SIG-M5 (cell line): ENCODE measurements around the gene SIX6.

Experiments used
- DNase-seq: peaks from one replicate; lab custom pipeline; 2025; lab: John Stamatoyannopoulos, UW

Gene SIX6

DNA sequence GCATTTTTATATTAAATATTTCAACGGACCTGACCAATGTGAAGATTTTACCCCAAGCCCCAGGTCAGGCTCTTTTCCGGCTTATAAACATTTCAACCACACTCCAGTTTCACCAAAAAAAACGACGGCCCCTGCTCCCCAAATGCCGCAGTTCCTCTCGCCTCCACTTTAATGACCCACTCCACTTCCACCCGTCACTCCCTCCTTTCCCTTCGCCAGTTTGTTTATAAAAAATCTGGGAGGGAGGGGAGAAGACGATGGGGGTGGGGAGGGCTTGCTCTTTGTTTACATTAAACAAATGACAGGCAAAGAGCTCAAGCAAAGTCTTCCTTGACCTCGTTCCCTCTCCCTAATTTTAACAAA, 5.4 kb downstream of the SIX6 start:
- DNase-seq: no peak

DNA sequence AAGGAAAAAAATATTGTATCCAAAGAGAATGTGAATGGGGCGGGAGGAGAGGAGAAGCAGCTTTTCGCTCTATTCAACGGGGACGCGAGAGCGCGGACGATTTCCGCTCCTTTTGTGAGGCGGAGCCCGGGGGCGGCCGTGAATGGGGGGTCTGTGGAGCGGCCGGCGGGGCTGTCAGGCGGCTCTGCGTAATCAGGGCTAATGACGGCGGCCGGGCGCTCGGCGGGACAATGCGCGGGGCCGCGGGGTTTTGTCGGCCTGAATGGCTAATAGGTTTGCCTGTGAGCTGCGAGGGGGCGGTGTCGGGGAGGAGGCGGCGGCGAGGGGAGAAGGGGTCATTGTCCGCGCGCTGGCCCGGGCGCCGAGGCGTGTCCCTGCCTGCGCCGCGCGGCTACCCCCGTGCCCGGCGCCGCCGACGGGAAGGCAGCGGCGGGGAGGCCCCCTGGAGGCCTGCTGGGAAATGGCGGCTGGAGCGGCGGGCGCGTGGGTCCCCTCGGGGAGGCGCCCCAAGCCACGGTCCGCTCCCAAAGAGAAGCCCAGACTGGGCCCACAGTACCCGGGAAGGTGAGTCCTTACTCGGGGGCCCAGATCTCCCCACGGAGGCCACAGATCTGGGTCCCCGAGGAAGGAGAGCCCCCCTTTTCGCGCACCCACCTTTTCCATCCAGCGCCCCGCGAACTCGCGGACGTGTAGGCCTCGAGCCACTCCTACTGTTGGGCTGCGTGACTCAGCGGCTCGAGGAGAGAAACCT, 6.0 kb downstream of the SIX6 start:
- DNase-seq: no peak

DNA sequence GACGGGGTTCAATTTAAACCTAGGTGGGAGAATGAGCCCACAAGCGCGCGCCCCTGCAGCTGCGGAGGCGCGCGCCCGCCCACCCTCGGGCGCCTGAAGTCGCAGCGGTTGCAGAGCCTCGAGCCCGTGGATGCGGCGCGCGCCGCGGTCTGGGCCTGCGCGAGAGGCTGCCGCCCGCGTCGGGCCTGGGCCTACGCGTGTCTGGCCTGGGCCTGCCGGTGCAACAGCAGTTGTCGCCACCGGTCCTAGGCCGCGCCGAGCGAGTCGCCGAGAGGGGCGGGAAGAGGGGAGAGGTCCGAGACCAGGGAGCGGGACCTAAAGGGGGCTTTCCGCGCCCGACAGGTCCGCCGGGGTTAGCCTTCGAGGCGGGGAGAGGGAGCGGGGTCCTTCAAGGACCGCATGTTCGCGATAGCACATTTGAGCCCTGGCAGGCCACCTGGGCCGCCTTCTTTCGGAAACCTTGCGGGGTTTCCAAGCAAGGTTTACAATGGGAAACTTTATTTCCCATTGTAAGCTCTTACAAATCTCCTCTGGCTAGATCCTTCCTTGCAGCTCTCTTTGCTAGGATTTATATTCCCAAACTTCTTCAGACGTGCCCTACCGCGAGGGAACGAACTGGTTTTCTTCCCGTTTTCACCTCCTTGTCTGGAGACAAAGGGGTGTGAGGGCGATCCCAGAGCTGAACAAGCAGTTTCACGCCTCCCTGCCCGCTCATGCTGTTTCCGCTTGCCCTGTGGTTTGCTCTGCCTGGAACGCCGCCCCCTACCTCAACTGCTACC, 6.8 kb downstream of the SIX6 start:
- DNase-seq: no peak

DNA sequence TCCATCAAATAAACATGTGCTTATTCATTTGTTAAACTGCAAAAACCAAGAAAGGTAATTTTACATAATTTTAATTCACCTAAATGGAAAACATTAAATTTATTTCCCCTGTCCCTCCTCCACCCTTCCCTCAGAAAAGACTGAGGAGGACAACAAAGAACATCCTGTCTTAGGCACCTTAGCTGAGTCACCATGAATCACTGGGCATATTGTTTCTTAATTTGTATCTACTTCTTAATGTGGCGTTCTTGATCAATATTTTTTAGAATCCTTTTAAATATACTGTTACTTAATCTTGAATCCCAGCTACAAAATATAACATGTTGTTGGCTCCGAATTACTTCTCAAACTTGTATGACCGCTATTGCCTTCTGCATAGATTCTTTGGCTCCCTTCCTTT, 23.5 kb downstream of the SIX6 start:
- no peak for DNase-seq

DNA sequence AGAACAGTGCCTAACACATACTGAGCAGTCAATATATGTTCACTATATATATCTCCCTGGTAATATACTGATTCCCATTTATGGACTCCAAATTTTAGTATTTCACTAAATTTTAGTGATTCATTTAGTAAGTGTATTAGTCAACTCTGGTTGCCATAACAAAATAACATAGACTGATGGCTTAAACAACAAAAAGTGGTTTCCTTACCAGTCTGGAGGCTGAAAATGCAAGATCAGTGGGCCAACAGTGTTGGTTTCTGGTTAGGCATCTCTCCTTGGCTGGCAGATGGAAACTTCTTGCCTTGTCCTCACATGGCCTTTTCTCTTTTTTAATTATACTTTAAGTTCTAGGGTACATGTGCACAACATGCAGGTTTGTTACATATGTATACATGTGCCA, 28.7 kb downstream of the SIX6 start:
- DNase-seq: no peak

DNA sequence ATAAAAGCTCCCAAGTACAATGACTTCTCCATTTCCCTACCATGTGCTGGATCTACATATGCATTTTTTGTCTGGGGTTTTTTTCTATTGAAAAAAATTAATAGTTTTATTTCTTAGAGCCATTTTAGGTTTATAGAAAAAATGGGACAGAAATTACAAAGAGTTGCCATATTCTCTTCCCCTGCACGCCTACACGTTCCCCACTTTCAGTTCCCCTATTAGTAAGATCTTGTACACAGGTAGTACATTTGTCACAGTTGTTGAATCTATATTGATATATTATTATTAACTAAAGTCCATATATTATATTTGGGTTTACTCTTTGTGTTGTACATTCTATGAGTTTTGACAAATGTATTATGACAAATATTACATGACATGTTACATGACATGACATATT, 35.7 kb downstream of the SIX6 start:
- no peak for DNase-seq

DNA sequence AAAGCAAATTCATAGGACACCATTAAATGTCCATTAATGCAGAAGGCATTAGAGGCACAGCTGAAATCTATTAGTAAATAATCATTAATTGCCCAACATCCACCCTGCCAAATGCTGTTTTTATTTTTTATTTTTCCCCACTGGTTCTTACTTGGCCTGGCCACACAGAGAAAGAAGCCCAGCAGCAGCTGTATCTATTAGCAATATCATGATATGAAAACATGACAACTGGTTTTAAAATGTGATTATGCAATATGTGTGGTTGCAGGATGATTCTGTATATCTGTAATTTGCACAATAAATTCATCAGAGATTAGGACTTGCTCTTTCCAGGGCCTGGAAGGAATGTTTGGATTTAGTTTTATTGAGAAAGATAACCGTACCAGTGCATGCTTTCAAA, 44.9 kb downstream of the SIX6 start:
- DNase-seq: no peak

DNA sequence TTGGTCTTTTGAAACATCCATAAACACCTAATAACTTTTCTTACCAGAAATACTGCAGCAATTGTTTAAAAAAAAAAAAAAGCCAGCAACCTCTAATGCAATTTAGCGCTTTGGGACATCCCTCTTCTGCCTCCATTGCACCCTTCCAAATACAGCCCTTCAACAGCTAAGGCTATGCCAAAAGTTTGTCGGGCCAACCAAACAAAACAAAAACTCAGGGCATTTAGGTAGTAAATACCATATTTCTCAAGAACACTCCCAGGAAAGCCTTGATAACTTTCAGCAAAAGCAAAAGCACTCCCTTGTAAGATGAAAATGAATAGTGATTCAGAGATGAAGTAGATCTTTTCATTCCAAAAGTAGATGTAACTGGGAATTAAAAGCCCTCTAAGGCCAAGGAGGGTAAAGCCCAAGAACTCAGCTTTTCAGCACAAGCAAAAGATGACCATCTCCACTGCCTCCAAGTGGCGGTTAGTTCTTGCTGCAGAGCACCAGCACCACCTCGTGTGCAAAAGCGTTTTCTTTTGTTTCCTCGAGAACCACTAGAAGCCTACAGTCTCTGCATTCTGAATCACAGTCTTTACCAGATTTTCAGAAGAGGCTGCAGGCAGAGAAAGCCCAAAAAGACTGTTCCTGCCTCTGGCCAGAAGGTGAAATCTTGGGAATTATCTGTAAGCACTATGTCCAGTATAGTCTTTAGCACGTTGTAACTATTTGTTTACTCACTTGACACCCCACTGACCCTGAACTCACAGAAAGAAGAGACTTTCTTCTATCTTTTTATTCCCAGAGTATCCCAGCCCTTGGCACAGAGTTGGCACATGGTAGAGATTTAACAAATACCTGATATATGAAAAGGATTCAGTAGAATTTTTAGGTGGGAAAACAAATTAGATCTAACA, 53.1 kb downstream of the SIX6 start:
- DNase-seq: no peak
